Measurements from ENCODE around the gene TCHHL1. TPM values are rescaled to one million over a fixed set of nuclear protein-coding genes. Genes with fewer than 3 reads are reported as not detected.

Gene TCHHL1
- not detected in 2 replicates for total RNA-seq (2014; rRNA removed; shearing (Covaris generic); ENCODE audit: low replicate concordance)

DNA sequence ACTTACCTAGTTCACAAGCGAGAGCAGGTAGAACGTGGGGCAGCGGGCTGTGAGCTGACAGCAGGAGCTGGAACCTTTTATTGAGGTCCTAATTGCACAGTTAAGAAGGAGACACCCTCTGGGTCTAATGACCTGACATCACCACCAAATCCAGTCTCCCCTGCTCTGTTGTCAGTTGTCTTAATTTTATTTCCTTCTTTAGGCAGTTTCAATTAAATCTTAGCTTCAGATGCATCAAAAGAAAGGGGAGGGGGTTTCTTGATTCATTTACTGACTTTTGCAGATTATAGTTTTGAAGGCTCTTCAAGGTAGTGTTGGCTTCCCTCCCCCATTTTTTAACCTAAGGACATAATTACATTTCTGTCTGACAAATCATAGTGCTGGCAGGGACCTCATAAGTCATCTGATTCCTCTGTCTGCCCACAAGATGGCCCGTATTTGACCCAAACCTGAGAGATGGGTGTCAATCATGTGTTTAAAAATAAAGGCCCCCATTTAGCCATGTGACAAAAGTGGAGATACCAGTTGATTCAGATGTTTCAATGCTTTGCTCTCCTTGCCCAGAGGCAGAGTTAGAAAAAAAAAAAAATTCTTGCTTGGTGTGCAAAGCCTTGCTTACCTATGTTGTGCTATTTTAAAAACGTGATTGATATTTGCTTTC, at the start of gene TCHHL1:
TSS of gene TCHHL1 (minus strand) at position 51 of the 661 bp plus-strand sequence. CDS start 921 bp downstream, outside the sequence.
- in situ Hi-C loops (cut with HindIII; ENCODE audit: low pct_unique_long_range_greater_than_20kb, low sequenced_read_pairs), result no loop called here
- DNase-seq (ENCODE audit: low read depth), result no peak

DNA sequence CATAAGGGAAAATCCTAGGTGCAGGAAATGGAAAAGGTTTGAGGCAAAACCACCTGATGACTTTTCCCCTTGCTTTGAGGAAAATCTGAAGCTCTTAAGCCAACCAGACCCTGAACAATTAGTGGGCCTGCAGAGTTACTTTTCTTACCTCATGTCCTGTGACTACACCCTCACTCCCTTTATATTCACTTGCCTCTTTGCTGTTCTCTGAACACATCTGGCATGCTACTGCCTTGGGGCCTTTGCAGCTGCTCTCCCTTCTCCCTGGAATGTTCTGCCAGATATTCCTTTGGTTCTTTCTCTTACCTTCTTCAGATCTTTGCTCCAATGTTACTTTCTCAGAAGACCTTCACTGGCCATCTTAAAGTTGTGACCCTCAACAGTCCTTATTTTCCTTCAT, 48.4 kb upstream of the TCHHL1 start:
- no peak for DNase-seq (ENCODE audit: low read depth)
- in situ Hi-C loops (cut with HindIII; ENCODE audit: low pct_unique_long_range_greater_than_20kb, low sequenced_read_pairs), result no loop called here

DNA sequence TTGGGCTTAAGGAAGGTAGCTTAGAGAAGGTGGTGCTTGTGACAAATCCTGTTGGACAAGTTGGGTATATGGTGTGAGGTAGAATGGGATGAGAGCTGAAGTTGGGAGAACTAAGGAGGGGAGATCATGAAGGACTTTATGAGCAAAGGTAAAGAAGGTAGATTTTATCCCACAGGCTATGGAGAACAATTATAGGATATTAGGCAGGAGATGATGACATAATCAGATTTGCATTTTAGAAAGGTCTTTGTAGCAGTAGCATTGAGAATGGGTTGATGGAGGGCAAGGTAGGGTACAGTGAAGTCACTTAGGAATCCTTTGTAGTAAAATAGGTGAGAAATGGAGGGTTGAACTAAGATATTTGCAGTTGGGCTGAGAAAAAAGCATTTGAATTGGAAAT, 41.3 kb upstream of the TCHHL1 start:
- in situ Hi-C loops (cut with HindIII; ENCODE audit: low pct_unique_long_range_greater_than_20kb, low sequenced_read_pairs), result no loop called here

DNA sequence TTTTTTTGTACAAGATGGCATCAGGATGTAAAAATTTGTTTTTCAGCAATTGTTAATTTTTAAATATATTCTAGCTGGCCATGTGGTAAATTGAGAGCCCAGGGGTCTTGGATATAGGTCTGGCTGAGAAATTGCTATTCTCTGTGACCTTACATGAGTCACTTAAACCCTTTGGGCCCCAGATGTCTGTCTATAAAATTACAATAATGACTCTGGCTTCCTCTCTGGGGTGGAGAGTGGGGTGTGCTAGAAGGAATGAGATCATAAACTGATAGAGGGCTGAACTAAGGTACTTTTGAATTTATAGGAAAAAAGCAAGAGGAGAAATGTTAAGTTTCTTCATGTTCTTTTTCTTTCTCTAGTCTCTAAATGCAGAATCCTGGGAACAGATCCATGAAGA, 38.8 kb upstream of the TCHHL1 start:
- no peak for DNase-seq (ENCODE audit: low read depth)
- in situ Hi-C loops (cut with HindIII; ENCODE audit: low pct_unique_long_range_greater_than_20kb, low sequenced_read_pairs), result no loop called here

More for the DNA sequence above, 41.3 kb upstream of the TCHHL1 start:
- no peak for DNase-seq (ENCODE audit: low read depth)

DNA sequence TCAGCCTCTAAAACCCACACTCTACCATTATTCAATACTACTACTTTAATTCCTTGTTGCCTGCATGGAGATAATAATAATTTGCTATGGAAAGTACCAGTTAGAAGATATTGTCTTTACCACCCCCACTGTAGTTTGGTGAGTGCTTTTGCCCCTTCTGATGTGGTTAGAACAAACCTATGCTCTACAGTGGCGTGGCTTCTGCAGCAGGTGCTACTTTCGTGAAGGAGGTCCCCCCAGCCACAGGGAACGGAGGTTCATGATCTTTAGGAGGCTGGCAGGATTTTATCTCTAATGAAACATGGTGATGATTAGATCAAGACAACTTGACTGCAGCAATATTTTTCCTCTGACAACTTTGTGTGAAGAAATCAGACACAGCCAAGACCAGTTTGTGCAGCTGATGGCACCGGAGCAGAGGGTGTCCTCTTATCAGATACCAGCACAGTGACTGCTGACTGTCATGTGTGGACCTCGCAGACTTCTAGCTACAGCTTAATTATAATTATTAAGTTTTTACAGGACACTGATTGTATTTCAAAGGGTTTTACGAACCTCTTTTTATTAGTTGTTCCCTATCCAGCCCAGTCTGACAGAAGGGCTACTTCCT, 37.1 kb upstream of the TCHHL1 start:
- no peak for DNase-seq (ENCODE audit: low read depth)
- in situ Hi-C loops (cut with HindIII; ENCODE audit: low pct_unique_long_range_greater_than_20kb, low sequenced_read_pairs), result no loop called here

DNA sequence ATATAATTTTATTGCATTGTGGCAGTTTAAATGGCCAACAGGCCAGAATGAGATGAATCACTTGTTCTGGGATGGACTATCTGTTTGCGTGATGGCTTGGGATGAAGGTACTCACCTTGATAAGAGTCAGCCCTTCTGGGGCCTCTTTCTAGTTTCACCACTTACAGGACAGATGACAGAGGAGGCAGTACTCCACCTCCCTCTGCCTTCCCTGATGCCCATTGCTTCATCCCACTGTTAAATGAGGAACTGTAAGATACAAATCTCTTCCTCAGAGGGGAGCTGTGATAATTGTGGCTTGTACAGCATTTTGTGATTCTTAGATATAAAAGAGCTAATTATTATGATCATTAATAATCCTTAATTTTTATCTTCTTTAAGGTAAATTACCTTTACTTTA, 30.1 kb upstream of the TCHHL1 start:
- no peak for DNase-seq (ENCODE audit: low read depth)
- in situ Hi-C loops (cut with HindIII; ENCODE audit: low pct_unique_long_range_greater_than_20kb, low sequenced_read_pairs), result no loop called here

DNA sequence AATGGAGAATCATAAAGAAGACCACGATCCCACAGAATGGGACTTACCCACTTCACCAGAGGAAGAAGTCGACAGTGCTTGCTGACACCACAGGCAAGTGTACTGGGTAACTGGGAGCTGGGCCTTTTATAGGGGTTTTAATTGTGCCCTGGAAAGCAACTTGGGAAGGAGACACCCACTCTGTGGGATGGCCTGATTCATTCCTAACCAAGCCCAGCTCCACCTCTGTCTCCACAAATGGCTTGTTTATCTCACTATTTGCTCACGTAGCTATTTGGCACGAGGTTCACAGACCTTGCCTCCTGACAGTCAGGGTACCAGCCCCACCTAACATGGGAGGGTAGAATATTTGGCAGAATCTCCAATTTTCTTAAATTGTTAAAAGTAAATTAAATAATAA, 26.5 kb upstream of the TCHHL1 start, which contains the start of gene TCHH:
TSS of gene TCHH (minus strand) at position 101 of the 400 bp plus-strand sequence. CDS start 1,364 bp downstream, outside the sequence.
- in situ Hi-C loops (cut with HindIII; ENCODE audit: low pct_unique_long_range_greater_than_20kb, low sequenced_read_pairs), result no loop called here
- DNase-seq (ENCODE audit: low read depth), result no peak

DNA sequence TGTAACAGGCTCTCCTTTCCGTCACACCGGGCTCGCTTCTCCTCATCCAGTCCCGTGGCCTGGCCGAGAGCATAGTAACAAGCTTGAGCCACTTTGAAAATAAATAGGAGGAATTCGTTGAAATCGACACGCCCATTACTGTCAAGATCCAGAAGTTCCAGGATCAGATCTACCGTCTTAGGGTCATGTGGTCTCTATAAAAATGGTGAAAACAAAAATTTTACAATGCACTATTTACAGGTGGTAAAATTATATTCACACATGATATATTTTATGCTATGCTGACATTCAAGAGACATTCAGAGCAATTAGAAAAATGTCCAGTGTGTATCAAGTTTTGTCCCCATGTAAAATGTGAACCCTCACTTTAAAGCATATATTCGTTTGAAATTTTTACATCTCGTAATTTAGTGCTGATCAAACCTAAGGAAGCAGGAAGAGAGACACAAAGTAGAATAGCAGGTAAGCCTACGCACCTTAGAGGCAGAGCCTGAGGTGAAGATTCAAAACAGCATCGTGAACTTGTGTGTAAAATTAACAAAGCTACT, 24.1 kb upstream of the TCHHL1 start:
- in situ Hi-C loops (cut with HindIII; ENCODE audit: low pct_unique_long_range_greater_than_20kb, low sequenced_read_pairs), result no loop called here
- no peak for DNase-seq (ENCODE audit: low read depth)

DNA sequence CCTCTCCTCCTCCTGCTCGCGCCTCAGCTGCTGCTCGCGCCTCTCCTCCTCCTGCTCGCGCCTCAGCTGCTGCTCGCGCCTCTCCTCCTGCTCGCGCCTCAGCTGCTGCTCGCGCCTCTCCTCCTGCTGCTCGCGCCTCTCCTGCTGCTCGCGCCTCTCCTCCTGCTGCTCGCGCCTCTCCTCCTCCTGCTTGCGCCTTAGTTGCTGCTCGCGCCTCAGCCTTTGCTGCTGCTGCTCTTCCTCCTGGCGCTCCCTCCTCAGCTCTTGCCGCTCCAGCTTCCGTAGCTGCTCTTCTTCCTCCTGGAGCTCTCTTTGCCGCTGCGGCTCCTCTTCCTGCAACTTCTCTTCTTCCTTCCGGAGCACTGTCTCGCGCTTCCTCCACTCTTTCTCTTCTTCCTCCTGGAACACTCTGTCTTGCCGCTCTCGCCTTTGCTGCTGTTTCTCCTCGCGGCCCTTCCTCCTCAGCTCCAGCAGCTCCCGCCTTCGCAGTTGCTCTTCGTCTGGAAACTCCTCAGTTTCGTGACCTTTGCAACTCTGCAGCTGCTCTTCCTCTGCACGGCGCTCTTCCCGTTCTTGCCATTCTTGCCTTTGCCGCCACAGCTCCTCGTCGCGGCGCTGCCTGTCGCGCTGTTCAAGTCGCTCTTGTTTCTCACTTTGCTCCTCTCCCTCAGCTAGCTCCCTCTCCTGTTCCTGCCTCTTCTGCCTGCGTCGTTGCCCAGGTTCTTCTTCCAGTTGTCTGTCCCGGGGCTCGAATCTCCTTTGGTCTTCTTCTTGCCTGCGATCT, 23.4 kb upstream of the TCHHL1 start:
- in situ Hi-C loops (cut with HindIII; ENCODE audit: low pct_unique_long_range_greater_than_20kb, low sequenced_read_pairs), result no loop called here
- peak; percentile 60 for DNase-seq (ENCODE audit: low read depth)

DNA sequence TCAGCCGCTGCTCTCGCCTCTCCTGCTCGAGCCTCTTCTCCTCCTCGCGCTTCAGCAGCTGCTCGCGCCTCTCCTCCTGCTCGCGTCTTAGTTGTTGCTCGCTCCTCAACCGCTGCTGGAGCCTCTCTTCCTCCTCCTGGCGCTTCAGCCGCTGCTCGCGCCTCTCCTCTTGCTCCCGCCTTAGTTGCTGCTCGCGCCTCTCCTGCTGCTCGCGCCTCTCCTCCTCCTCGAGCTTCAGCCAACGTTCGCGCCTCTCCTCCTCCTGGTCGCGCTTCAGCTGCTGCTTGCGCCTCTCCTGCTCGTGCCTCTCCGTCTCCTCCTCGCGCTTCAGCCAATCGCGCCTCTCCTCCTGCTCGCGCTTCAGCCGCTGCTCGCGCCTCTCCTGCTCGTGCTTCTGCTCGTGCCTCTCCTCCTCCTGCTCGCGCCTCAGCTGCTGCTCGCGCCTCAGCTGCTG, 22.7 kb upstream of the TCHHL1 start:
- in situ Hi-C loops (cut with HindIII; ENCODE audit: low pct_unique_long_range_greater_than_20kb, low sequenced_read_pairs), result no loop called here
- DNase-seq (ENCODE audit: low read depth), result peak; percentile 87

DNA sequence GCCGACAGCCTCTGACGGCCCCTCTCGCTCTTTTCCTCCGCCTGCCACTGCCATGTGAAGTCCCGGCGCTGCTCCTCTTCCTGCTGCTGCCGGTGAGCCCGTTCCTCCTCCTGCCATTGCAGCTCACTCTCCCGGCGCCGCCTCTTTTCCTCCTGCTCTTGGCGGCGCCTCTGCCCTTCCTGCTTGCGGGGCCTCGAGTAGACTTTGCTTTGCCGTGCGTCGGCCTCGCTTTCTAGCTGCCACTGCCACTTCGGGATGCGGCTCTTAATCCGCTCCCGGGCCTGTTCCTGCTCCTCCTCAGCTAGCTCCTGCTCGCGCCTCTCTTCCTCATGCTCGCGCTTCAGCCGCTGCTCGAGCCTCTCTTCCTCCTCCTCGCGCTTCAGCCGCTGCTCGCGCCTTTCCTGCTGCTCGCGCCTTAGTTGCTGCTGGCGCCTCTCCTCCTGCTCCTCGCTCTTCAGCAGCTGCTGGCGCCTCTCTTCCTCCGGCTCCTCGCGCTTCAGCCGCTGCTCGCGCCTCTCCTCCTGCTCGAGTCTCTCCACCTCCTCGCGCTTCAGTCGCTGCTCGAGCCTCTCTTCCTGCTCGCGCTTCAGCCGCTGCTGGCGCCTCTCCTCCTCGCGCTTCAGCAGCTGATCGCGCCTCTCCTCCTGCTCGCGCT, 22.1 kb upstream of the TCHHL1 start:
- peak; percentile 84 for DNase-seq (ENCODE audit: low read depth)
- in situ Hi-C loops (cut with HindIII; ENCODE audit: low pct_unique_long_range_greater_than_20kb, low sequenced_read_pairs), result no loop called here

DNA sequence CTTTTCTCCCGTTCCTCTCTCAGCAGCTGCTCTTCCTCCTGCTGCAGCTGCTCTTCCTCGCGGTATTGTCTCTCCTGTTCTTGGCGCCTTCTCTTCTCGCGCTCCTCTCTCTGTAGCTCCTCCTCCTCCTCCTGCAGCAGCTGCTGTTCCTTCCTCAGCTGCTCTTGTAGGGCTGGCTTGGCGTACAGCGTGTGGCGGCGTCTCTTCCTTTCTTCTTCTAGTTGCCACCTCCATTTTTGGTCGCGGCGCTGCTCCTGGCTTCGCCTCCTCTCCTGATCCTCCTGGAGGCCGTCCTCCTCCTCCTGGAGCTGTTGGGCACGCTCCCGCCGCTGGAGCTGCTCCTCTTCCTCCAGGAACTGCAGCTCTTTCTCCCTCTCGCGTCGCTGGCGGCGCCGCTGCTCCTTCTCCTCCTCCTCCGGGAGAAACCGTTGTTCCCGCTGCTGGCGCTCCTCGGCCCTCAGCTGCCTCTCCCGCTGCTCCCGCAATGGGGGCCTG, 21.5 kb upstream of the TCHHL1 start:
- in situ Hi-C loops (cut with HindIII; ENCODE audit: low pct_unique_long_range_greater_than_20kb, low sequenced_read_pairs), result no loop called here
- DNase-seq (ENCODE audit: low read depth), result peak; percentile 83

DNA sequence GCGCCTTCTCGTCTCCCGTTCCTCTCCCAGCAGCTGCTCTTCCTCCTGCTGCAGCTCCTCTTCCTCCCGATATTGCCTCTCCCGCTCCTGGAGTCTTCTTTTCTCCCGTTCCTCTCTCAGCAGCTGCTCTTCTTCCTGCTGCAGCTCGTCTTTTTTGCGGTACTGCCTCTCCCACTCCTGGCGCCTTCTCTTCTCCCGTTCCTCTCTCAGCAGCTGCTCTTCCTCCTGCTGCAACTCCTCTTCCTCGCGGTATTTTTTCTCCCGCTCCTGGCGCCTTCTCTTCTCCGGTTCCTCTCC, 21.1 kb upstream of the TCHHL1 start:
- no peak for DNase-seq (ENCODE audit: low read depth)
- in situ Hi-C loops (cut with HindIII; ENCODE audit: low pct_unique_long_range_greater_than_20kb, low sequenced_read_pairs), result no loop called here

DNA sequence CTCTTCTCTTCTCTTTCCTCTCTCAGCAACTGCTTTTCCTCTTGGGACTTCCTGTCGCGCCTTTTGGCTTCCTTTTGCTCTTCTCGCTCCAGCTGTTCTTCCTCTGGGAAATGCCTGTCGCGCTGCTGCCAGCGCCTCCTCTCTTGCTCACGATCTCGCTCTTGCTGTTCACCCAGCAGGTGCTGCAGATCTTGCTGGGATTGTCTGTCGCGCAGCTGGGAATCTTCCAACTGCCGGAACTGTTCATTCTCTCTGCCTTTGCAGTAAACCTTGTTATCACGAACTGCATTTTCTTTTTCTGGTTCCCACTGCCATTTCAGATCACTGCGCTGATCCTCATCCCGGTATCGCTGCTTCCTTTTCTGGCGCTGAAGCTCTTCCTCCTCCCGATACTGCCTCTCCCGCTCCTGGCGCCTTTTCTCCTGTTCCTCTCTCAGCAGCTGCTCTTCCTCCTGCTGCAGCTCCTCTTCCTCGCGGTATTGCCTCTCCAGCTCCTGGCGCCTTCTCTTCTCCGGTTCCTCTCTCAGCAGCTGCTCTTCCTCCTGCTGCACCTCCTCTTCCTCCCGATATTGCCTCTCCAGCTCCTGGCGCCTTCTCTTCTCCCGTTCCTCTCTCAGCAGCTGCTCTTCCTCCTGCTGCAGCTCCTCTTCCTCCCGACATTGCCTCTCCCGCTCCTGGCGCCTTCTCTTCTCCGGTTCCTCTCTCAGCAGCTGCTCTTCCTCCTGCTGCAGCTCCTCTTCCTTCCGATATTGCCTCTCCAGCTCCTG, 20.6 kb upstream of the TCHHL1 start:
- DNase-seq (ENCODE audit: low read depth), result no peak
- in situ Hi-C loops (cut with HindIII; ENCODE audit: low pct_unique_long_range_greater_than_20kb, low sequenced_read_pairs), result no loop called here

DNA sequence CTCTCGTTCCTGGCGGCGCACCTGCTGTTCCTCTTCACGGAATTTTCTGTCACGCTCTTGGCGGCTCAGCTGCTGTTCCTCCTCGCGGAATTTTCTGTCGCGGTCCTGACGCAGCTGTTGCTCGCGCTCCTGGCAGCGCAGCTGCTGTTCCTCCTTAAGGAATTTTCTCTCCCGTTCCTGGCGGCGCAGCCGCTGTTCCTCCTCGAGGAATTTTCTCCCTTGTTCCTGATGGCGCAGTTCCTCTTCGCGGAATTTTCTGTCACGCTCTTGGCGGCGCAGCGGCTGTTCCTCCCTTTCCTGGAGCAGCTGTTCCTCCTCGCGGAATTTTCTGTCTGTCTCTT, 20.0 kb upstream of the TCHHL1 start:
- in situ Hi-C loops (cut with HindIII; ENCODE audit: low pct_unique_long_range_greater_than_20kb, low sequenced_read_pairs), result no loop called here
- DNase-seq (ENCODE audit: low read depth), result no peak

DNA sequence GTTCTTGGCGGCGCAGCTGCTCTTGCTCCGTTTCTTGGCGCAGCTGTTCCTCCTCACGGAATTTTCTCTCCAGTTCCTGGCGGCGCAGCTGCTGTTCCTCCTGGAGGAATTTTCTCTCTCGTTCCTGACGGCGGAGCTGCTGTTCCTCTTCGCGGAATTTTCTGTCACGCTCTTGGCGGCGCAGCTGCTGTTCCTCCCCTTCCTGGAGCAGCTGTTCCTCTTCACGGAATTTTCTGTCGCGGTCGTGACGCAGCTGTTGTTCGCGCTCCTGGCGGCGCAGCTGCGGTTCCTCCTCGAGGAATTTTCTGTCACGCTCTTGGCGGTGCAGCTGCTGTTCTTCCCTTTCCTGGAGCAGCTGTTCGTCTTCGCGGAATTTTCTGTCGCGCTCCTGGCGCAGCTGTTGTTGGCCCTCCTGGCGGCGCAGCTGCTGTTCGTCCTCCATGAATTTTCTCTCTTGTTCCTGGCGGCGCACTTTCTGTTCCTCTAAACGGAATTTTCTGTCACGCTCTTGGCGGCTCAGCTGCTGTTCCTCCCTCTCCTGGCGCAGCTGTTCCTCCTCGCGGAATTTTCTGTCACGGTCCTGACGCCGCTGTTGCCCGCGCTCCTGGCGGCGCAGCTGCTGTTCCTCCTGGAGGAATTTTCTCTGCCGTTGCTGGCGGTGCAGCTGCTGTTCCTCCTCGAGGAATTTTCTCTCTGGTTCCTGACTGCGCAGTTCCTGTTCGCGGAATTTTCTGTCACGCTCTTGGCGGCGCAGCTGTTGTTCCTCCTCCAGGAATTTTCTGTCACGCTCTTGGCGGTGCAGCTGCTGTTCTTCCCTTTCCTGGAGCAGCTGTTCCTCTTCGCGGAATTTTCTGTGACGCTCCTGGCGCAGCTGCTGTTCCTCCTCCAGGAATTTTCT, 19.4 kb upstream of the TCHHL1 start:
- DNase-seq (ENCODE audit: low read depth), result no peak
- in situ Hi-C loops (cut with HindIII; ENCODE audit: low pct_unique_long_range_greater_than_20kb, low sequenced_read_pairs), result no loop called here

Measured in Caki2 (cell line).